ENCODE measurements around the gene WDR18.

Gene WDR18

DNA sequence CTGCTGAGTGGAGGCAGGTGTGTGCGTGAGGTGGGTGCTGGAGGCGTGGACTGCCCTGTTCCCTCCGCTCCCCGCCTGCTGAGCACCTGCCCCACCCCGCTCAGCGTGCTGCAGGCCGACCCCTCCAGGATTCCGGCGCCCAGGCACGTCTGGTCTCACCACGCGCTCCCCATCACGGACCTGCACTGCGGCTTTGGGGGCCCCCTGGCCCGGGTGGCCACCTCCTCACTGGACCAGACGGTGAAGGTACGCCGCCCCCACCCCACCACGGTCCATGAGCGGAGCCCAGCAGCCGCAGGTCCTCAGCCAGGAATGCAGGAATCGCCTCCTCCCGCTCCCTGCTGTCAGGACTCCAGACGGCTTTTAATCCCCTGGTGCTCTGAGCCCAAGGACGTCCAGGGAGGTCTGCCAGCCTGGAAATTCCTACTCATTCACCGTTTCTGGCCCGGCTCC, 6.0 kb downstream of the WDR18 start:
- H3K4me3 ChIP-seq (ENCODE audit: insufficient read length, low read depth) = no peak overlapping the region
- no peak for DNase-seq (ENCODE audit: low read depth, low spot score)
- H3K9ac ChIP-seq (ENCODE audit: insufficient read length, low read depth) = peak overlapping the region; percentile 50
- peaks cover 22% of the 10 kb centered on the region for H3K4me1 ChIP-seq (ENCODE audit: insufficient read depth, insufficient read length)
- H3K36me3 ChIP-seq (ENCODE audit: insufficient read depth, insufficient read length, low read length) = peaks cover 91% of the 10 kb centered on the region
- H3K9me3 ChIP-seq (ENCODE audit: insufficient read depth, low read length) = no peaks in the 10 kb centered on the region
- TF ChIP-seq SUZ12 (IDR thresholded peaks at IDR 0.05; ENCODE audit: extremely low read depth, insufficient read depth, insufficient read length) (no peak), YY1 (IDR thresholded peaks at IDR 0.05; ENCODE audit: insufficient read depth, insufficient read length) (no peak), ZNF274 (IDR thresholded peaks at IDR 0.05; ENCODE audit: low read depth, low read length) (no peak)
- H3K27me3 ChIP-seq (ENCODE audit: insufficient read depth, insufficient read length) = no peaks in the 10 kb centered on the region

DNA sequence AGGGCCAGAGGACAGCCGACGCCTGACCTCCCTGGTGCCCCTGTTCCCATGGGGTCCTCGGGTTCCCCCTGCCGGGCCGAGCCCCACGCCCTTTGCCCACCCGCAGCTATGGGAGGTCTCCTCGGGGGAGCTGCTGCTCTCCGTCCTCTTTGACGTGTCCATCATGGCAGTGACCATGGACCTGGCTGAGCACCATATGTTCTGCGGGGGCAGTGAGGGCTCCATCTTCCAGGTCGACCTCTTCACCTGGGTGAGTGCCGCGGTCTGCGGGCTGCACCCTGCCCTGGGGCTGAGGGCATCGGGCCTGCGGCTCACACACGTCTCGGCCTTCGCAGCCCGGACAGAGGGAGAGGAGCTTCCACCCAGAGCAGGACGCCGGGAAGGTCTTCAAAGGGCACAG, 6.6 kb downstream of the WDR18 start:
- TF ChIP-seq SUZ12 (IDR thresholded peaks at IDR 0.05; ENCODE audit: extremely low read depth, insufficient read depth, insufficient read length) (no peak), ZNF274 (IDR thresholded peaks at IDR 0.05; ENCODE audit: low read depth, low read length) (no peak), YY1 (IDR thresholded peaks at IDR 0.05; ENCODE audit: insufficient read depth, insufficient read length) (no peak)
- Histone ChIP-seq H3K27me3 (ENCODE audit: insufficient read depth, insufficient read length) (no peaks in the 10 kb centered on the region), H3K9ac (ENCODE audit: insufficient read length, low read depth) (peak overlapping the region; percentile 50), H3K4me3 (ENCODE audit: insufficient read length, low read depth) (no peak overlapping the region), H3K36me3 (ENCODE audit: insufficient read depth, insufficient read length, low read length) (peaks cover 91% of the 10 kb centered on the region), H3K4me1 (ENCODE audit: insufficient read depth, insufficient read length) (peaks cover 18% of the 10 kb centered on the region), H3K9me3 (ENCODE audit: insufficient read depth, low read length) (no peaks in the 10 kb centered on the region)
- DNase-seq (ENCODE audit: low read depth, low spot score) = no peak

DNA sequence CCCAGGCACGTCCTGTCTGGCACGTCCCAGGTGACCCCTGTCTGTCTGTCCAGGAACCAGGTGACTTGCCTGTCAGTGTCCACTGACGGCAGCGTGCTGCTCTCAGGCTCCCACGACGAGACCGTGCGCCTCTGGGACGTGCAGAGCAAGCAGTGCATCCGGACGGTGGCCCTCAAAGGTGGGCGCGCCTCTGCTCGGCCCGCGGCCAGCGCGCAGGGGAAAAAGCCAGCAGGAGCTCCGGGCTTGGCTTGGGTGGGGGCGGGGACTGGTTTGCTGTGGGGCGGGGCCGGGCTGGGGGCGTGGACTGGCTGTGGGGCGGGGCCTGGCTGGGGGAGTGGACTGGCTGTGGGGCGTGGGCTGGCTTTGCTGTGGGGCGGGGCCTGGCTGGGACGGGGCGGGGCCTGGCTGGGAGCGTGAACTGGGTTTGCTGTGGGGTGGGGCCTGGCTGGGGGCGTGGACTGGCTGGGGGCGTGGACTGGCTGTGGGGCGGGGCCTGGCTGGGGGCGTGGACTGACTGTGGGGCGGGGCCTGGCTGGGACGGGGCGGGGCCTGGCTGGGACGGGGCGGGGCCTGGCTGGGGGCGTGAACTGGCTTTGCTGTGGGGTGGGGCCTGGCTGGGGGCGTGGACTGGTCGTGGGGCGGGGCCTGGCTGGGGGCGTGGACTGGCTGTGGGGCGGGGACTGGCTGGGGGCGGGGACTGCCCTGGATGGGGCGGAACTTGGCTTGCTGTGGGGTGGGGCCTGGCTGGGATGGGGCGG, 7.2 kb downstream of the WDR18 start:
- H3K9me3 ChIP-seq (ENCODE audit: insufficient read depth, low read length) = no peaks in the 10 kb centered on the region
- TF ChIP-seq YY1 (IDR thresholded peaks at IDR 0.05; ENCODE audit: insufficient read depth, insufficient read length) (no peak), SUZ12 (IDR thresholded peaks at IDR 0.05; ENCODE audit: extremely low read depth, insufficient read depth, insufficient read length) (no peak), ZNF274 (IDR thresholded peaks at IDR 0.05; ENCODE audit: low read depth, low read length) (no peak)
- no peak for DNase-seq (ENCODE audit: low read depth, low spot score)
- no peak overlapping the region for H3K9ac ChIP-seq (ENCODE audit: insufficient read length, low read depth)
- H3K36me3 ChIP-seq (ENCODE audit: insufficient read depth, insufficient read length, low read length) = peaks cover 92% of the 10 kb centered on the region
- H3K4me3 ChIP-seq (ENCODE audit: insufficient read length, low read depth) = no peak overlapping the region
- H3K4me1 ChIP-seq (ENCODE audit: insufficient read depth, insufficient read length) = peaks cover 21% of the 10 kb centered on the region
- no peaks in the 10 kb centered on the region for H3K27me3 ChIP-seq (ENCODE audit: insufficient read depth, insufficient read length)

DNA sequence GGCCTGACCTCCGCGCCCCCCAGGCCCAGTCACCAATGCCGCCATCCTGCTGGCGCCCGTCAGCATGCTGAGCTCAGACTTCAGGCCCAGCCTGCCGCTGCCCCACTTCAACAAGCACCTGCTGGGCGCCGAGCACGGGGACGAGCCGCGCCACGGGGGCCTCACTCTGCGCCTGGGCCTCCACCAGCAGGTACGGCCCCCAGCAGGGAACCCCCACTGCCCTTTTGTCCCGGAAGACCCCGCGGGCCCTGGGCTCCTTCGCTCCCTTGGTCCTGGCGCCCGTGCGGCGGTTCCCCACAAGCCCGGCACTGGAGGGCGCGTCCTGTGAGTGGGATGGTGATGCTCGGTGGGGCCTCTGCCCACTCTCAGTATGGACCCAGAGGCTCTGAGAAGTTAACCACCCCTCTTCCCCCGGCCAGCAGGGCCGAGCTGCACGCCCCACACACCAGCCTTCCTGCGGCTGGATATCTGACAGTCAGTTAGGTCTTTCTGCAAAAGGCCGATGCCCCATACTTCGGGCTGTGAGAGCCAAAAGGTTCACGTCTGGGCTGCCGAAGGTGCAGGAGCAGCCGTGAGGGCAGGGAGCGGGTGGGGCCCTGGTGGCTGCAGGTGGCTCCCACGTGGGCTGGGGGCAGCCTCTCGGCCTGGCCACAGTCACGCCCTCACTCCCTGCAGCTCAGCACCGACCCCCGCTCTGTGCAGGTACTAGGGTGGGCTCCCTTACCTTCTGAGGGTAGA, 8.0 kb downstream of the WDR18 start:
- no peak for DNase-seq (ENCODE audit: low read depth, low spot score)
- no peaks in the 10 kb centered on the region for H3K27me3 ChIP-seq (ENCODE audit: insufficient read depth, insufficient read length)
- H3K36me3 ChIP-seq (ENCODE audit: insufficient read depth, insufficient read length, low read length) = peaks cover 84% of the 10 kb centered on the region
- no peak overlapping the region for H3K4me3 ChIP-seq (ENCODE audit: insufficient read length, low read depth)
- H3K9me3 ChIP-seq (ENCODE audit: insufficient read depth, low read length) = no peaks in the 10 kb centered on the region
- H3K9ac ChIP-seq (ENCODE audit: insufficient read length, low read depth) = no peak overlapping the region
- TF ChIP-seq YY1 (IDR thresholded peaks at IDR 0.05; ENCODE audit: insufficient read depth, insufficient read length) = no peak
- TF ChIP-seq SUZ12 (IDR thresholded peaks at IDR 0.05; ENCODE audit: extremely low read depth, insufficient read depth, insufficient read length) = no peak
- no peak for TF ChIP-seq ZNF274 (IDR thresholded peaks at IDR 0.05; ENCODE audit: low read depth, low read length)
- H3K4me1 ChIP-seq (ENCODE audit: insufficient read depth, insufficient read length) = peaks cover 21% of the 10 kb centered on the region

DNA sequence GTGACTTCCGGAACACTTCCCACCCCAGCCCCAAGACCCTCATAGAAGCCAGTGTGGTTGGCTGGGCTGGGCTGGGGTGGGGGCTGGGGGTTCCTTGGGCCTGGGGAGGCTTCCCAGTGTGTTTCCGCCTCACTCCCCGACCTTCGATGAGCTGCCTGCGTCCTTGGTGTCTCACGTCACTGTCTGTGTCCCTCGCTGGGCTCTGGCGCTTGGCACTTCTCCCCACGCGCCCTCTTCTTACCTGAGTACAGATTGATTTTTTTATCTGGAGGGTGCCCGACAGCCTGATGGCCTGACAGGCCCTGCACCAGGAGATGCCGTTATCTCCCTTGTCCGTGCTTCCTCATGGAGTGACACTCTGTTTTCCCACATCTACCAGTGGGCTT, 8.5 kb downstream of the WDR18 start:
- peaks cover 79% of the 10 kb centered on the region for H3K36me3 ChIP-seq (ENCODE audit: insufficient read depth, insufficient read length, low read length)
- no peaks in the 10 kb centered on the region for H3K27me3 ChIP-seq (ENCODE audit: insufficient read depth, insufficient read length)
- H3K4me1 ChIP-seq (ENCODE audit: insufficient read depth, insufficient read length) = peaks cover 21% of the 10 kb centered on the region
- no peak overlapping the region for H3K4me3 ChIP-seq (ENCODE audit: insufficient read length, low read depth)
- no peaks in the 10 kb centered on the region for H3K9me3 ChIP-seq (ENCODE audit: insufficient read depth, low read length)
- DNase-seq (ENCODE audit: low read depth, low spot score) = no peak
- TF ChIP-seq SUZ12 (IDR thresholded peaks at IDR 0.05; ENCODE audit: extremely low read depth, insufficient read depth, insufficient read length) = no peak
- TF ChIP-seq YY1 (IDR thresholded peaks at IDR 0.05; ENCODE audit: insufficient read depth, insufficient read length) = no peak
- no peak for TF ChIP-seq ZNF274 (IDR thresholded peaks at IDR 0.05; ENCODE audit: low read depth, low read length)
- no peak overlapping the region for H3K9ac ChIP-seq (ENCODE audit: insufficient read length, low read depth)

DNA sequence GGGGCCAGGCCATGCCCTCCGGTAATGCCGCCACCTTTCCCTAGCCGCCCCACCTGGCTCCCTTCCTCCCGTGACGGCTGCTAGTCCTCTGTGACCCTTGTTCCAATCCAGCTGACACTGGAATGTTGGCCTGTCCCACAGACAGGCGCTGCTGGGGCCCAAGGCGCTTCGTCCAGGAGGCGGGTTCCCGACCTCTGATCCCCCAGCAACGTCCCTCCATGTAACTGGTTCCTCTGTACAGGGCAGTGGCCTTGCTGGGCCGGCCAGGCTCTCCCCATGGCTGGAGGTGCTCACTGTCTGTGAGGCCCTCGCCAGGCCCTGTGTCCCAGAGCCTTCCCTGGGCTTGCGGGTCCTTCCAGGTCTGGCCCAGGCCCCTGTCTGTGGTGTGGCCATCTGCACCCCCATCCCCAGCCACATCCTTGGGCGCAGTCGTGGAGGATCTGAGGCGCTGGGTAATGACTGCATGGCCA, 9.3 kb downstream of the WDR18 start:
- no peak for DNase-seq (ENCODE audit: low read depth, low spot score)
- H3K4me1 ChIP-seq (ENCODE audit: insufficient read depth, insufficient read length) = peaks cover 21% of the 10 kb centered on the region
- H3K4me3 ChIP-seq (ENCODE audit: insufficient read length, low read depth) = no peak overlapping the region
- peaks cover 73% of the 10 kb centered on the region for H3K36me3 ChIP-seq (ENCODE audit: insufficient read depth, insufficient read length, low read length)
- H3K9me3 ChIP-seq (ENCODE audit: insufficient read depth, low read length) = no peaks in the 10 kb centered on the region
- no peak for TF ChIP-seq ZNF274 (IDR thresholded peaks at IDR 0.05; ENCODE audit: low read depth, low read length)
- no peak for TF ChIP-seq YY1 (IDR thresholded peaks at IDR 0.05; ENCODE audit: insufficient read depth, insufficient read length)
- no peak overlapping the region for H3K9ac ChIP-seq (ENCODE audit: insufficient read length, low read depth)
- H3K27me3 ChIP-seq (ENCODE audit: insufficient read depth, insufficient read length) = no peaks in the 10 kb centered on the region

DNA sequence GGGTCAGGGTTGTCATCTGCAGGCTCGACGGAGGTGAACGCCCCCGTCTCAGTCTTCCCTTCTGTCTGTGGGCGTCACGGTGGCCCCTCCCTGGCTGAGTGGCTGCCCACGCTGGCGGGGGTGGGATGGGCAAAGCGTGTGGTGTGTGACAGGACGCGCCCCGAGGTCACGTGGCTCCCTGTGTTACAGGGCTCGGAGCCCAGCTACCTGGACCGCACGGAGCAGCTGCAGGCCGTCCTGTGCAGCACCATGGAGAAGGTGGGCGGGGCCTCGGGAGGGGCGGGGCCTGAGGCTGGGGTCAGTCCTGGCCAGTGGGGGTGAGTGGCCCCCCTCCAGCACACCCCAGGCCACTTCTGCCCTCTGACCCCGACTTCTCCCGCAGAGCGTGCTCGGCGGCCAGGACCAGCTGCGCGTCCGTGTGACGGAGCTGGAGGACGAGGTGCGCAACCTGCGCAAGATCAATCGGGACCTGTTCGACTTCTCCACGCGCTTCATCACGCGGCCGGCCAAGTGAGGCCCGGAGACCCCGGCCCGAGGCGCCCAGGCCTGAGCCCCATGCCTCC, 9.8 kb downstream of the WDR18 start:
- TF ChIP-seq YY1 (IDR thresholded peaks at IDR 0.05; ENCODE audit: insufficient read depth, insufficient read length) (no peak), ZNF274 (IDR thresholded peaks at IDR 0.05; ENCODE audit: low read depth, low read length) (no peak), SUZ12 (IDR thresholded peaks at IDR 0.05; ENCODE audit: extremely low read depth, insufficient read depth, insufficient read length) (no peak)
- Histone ChIP-seq H3K9me3 (ENCODE audit: insufficient read depth, low read length) (no peaks in the 10 kb centered on the region), H3K4me3 (ENCODE audit: insufficient read length, low read depth) (no peak overlapping the region), H3K36me3 (ENCODE audit: insufficient read depth, insufficient read length, low read length) (peaks cover 68% of the 10 kb centered on the region), H3K4me1 (ENCODE audit: insufficient read depth, insufficient read length) (peaks cover 21% of the 10 kb centered on the region), H3K9ac (ENCODE audit: insufficient read length, low read depth) (no peak overlapping the region), H3K27me3 (ENCODE audit: insufficient read depth, insufficient read length) (peaks cover 2% of the 10 kb centered on the region)
- DNase-seq (ENCODE audit: low read depth, low spot score) = no peak

All from NT2/D1 (cell line).